ENCODE data around the gene KIF2C.
A peak's percentile ranks its signal among the peaks of the same experiment; 100 is the strongest.
"Not testable (repeated sequence)": the region's sequence is repeated elsewhere in the genome, so short reads cannot be mapped to it uniquely, and the experiment has no call there.

The KIF2C gene

GRCh38 chr1:44787506-44787905 lies 47.9 kb downstream of the KIF2C start:
- Histone ChIP-seq H3K9me3 (ENCODE audit: control insufficient read depth, low read length) (no peaks in the 10 kb centered on the region), H3K36me3 (ENCODE audit: control insufficient read depth, insufficient read depth, low read length, severe bottlenecking) (no peaks in the 10 kb centered on the region), H3K4me1 (ENCODE audit: control insufficient read depth, insufficient read depth, low read length) (peaks cover 12% of the 10 kb centered on the region), H3K9ac (ENCODE audit: low read length) (no peak overlapping the region), H3K27me3 (replicated peaks; ENCODE audit: control insufficient read depth, insufficient read depth, low read length) (no peaks in the 10 kb centered on the region), H3K4me3 (ENCODE audit: low read length) (no peak overlapping the region)
- no peak for DNase-seq (ENCODE audit: low read depth)

GRCh38 chr1:44788120-44788860 lies 48.7 kb downstream of the KIF2C start, which contains the start of gene BEST4:
Gene BEST4, minus strand, starts transcription at chr1:44788170. Its CDS starts 465 bp downstream, at chr1:44787705.
- Histone ChIP-seq H3K36me3 (ENCODE audit: control insufficient read depth, insufficient read depth, low read length, severe bottlenecking) (no peaks in the 10 kb centered on the region), H3K9ac (ENCODE audit: low read length) (no peak within 1 kb of the TSS), H3K4me1 (ENCODE audit: control insufficient read depth, insufficient read depth, low read length) (peaks cover 12% of the 10 kb centered on the region), H3K27me3 (replicated peaks; ENCODE audit: control insufficient read depth, insufficient read depth, low read length) (no peaks in the 10 kb centered on the region), H3K9me3 (ENCODE audit: control insufficient read depth, low read length) (no peaks in the 10 kb centered on the region), H3K4me3 (ENCODE audit: low read length) (no peak within 1 kb of the TSS)
- no peak for DNase-seq (ENCODE audit: low read depth)

- no peaks in the 10 kb centered on the region for H3K9me3 ChIP-seq (ENCODE audit: control insufficient read depth, low read length)
- no peak for DNase-seq (ENCODE audit: low read depth)
- H3K4me1 ChIP-seq (ENCODE audit: control insufficient read depth, insufficient read depth, low read length), result peaks cover 2% of the 10 kb centered on the region
- H3K4me3 ChIP-seq (ENCODE audit: low read length), result no peak overlapping the region
- H3K27me3 ChIP-seq (replicated peaks; ENCODE audit: control insufficient read depth, insufficient read depth, low read length), result no peaks in the 10 kb centered on the region
- no peak overlapping the region for H3K9ac ChIP-seq (ENCODE audit: low read length)
- no peaks in the 10 kb centered on the region for H3K36me3 ChIP-seq (ENCODE audit: control insufficient read depth, insufficient read depth, low read length, severe bottlenecking)
These were observed 51.5 kb downstream of the KIF2C start for GRCh38 chr1:44790968-44791801.

GRCh38 chr1:44792736-44793502 lies 53.3 kb downstream of the KIF2C start:
- Histone ChIP-seq H3K4me3 (ENCODE audit: low read length) (no peak overlapping the region), H3K27me3 (replicated peaks; ENCODE audit: control insufficient read depth, insufficient read depth, low read length) (no peaks in the 10 kb centered on the region), H3K9ac (ENCODE audit: low read length) (no peak overlapping the region), H3K36me3 (ENCODE audit: control insufficient read depth, insufficient read depth, low read length, severe bottlenecking) (no peaks in the 10 kb centered on the region), H3K9me3 (ENCODE audit: control insufficient read depth, low read length) (no peaks in the 10 kb centered on the region), H3K4me1 (ENCODE audit: control insufficient read depth, insufficient read depth, low read length) (no peaks in the 10 kb centered on the region)
- no peak for DNase-seq (ENCODE audit: low read depth)

- not testable (repeated sequence) for DNase-seq (ENCODE audit: low read depth); H3K4me3 ChIP-seq (ENCODE audit: low read length); H3K27me3 ChIP-seq (replicated peaks; ENCODE audit: control insufficient read depth, insufficient read depth, low read length); H3K9ac ChIP-seq (ENCODE audit: low read length); H3K36me3 ChIP-seq (ENCODE audit: control insufficient read depth, insufficient read depth, low read length, severe bottlenecking); H3K9me3 ChIP-seq (ENCODE audit: control insufficient read depth, low read length)
- H3K4me1 ChIP-seq (ENCODE audit: control insufficient read depth, insufficient read depth, low read length), result peaks cover 15% of the 10 kb centered on the region
These were observed 58.2 kb downstream of the KIF2C start for GRCh38 chr1:44797886-44798285.

GRCh38 chr1:44798481-44799365 lies 59.1 kb downstream of the KIF2C start:
- peaks cover 18% of the 10 kb centered on the region for H3K4me1 ChIP-seq (ENCODE audit: control insufficient read depth, insufficient read depth, low read length)
- peaks cover 12% of the 10 kb centered on the region for H3K36me3 ChIP-seq (ENCODE audit: control insufficient read depth, insufficient read depth, low read length, severe bottlenecking)

GRCh38 chr1:44799770-44800584 lies 60.3 kb downstream of the KIF2C start, which contains the start of gene PLK3:
Gene PLK3, plus strand, starts transcription at chr1:44800377. Its CDS starts 87 bp downstream, at chr1:44800464.
- Histone ChIP-seq H3K4me1 (ENCODE audit: control insufficient read depth, insufficient read depth, low read length) (peaks cover 18% of the 10 kb centered on the region), H3K27me3 (replicated peaks; ENCODE audit: control insufficient read depth, insufficient read depth, low read length) (no peaks in the 10 kb centered on the region), H3K9ac (ENCODE audit: low read length) (peak within 1 kb of the TSS; percentile 90), H3K9me3 (ENCODE audit: control insufficient read depth, low read length) (no peaks in the 10 kb centered on the region), H3K36me3 (ENCODE audit: control insufficient read depth, insufficient read depth, low read length, severe bottlenecking) (peaks cover 21% of the 10 kb centered on the region), H3K4me3 (ENCODE audit: low read length) (peak within 1 kb of the TSS; percentile 85)
- peak; percentile 99 for DNase-seq (ENCODE audit: low read depth)

More at GRCh38 chr1:44798481-44799365, 59.1 kb downstream of the KIF2C start:
- DNase-seq (ENCODE audit: low read depth), result no peak
- Histone ChIP-seq H3K9me3 (ENCODE audit: control insufficient read depth, low read length) (no peaks in the 10 kb centered on the region), H3K9ac (ENCODE audit: low read length) (peak overlapping the region; percentile 30), H3K4me3 (ENCODE audit: low read length) (no peak overlapping the region), H3K27me3 (replicated peaks; ENCODE audit: control insufficient read depth, insufficient read depth, low read length) (no peaks in the 10 kb centered on the region)

- H3K4me1 ChIP-seq (ENCODE audit: control insufficient read depth, insufficient read depth, low read length), result peaks cover 27% of the 10 kb centered on the region
- no peaks in the 10 kb centered on the region for H3K27me3 ChIP-seq (replicated peaks; ENCODE audit: control insufficient read depth, insufficient read depth, low read length)
- no peaks in the 10 kb centered on the region for H3K9me3 ChIP-seq (ENCODE audit: control insufficient read depth, low read length)
- H3K9ac ChIP-seq (ENCODE audit: low read length), result peak overlapping the region; percentile 90
- peak; percentile 59 for DNase-seq (ENCODE audit: low read depth)
- H3K36me3 ChIP-seq (ENCODE audit: control insufficient read depth, insufficient read depth, low read length, severe bottlenecking), result peaks cover 32% of the 10 kb centered on the region
- H3K4me3 ChIP-seq (ENCODE audit: low read length), result peak overlapping the region; percentile 85
These were observed 62.1 kb downstream of the KIF2C start for GRCh38 chr1:44801491-44802305.

- Histone ChIP-seq H3K4me3 (ENCODE audit: low read length) (peak overlapping the region; percentile 85), H3K36me3 (ENCODE audit: control insufficient read depth, insufficient read depth, low read length, severe bottlenecking) (peaks cover 32% of the 10 kb centered on the region), H3K27me3 (replicated peaks; ENCODE audit: control insufficient read depth, insufficient read depth, low read length) (no peaks in the 10 kb centered on the region), H3K9ac (ENCODE audit: low read length) (peak overlapping the region; percentile 90), H3K4me1 (ENCODE audit: control insufficient read depth, insufficient read depth, low read length) (peaks cover 35% of the 10 kb centered on the region), H3K9me3 (ENCODE audit: control insufficient read depth, low read length) (no peaks in the 10 kb centered on the region)
- no peak for DNase-seq (ENCODE audit: low read depth)
These were observed 62.8 kb downstream of the KIF2C start for GRCh38 chr1:44802306-44803061.
